ENCODE results near the gene FAHD2A.

DNA sequence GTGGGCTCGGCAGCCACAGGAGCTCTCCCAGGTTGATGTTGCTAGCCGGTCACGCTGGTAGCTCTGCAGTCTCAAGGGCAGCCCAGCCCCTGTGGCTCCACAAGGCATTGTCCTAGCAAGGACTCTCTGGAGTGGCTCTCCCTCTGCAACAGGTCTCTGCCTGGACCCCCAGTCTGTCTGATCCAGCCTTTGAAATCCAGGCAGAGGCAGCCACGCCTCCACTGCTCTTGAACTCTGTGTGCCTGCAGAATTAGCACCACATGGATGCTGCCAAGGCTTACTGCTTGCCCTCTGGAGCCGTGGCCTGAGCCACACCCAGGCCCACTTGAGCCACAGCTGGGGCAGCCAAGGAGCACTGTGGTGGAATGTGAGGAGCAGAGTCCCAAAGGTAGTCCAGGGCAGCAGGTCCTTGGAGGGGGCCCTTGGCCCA is 43.0 kb upstream of the FAHD2A start:
- TF ChIP-seq, protein P1, sequence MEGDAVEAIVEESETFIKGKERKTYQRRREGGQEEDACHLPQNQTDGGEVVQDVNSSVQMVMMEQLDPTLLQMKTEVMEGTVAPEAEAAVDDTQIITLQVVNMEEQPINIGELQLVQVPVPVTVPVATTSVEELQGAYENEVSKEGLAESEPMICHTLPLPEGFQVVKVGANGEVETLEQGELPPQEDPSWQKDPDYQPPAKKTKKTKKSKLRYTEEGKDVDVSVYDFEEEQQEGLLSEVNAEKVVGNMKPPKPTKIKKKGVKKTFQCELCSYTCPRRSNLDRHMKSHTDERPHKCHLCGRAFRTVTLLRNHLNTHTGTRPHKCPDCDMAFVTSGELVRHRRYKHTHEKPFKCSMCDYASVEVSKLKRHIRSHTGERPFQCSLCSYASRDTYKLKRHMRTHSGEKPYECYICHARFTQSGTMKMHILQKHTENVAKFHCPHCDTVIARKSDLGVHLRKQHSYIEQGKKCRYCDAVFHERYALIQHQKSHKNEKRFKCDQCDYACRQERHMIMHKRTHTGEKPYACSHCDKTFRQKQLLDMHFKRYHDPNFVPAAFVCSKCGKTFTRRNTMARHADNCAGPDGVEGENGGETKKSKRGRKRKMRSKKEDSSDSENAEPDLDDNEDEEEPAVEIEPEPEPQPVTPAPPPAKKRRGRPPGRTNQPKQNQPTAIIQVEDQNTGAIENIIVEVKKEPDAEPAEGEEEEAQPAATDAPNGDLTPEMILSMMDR (IDR thresholded peaks at IDR 0.05; ENCODE audit: poor library complexity), result no peak
- TF ChIP-seq EZH2 (IDR thresholded peaks at IDR 0.05; ENCODE audit: borderline replicate concordance), result no peak
- no peak for TF ChIP-seq EZH2phosphoT487 (IDR thresholded peaks at IDR 0.05; ENCODE audit: low read depth, severe bottlenecking, unreplicated experiment)

Measured in hepatocyte (in vitro differentiated cells).